Activated CD4-positive, alpha-beta T cell treated with anti-CD3 and anti-CD28 coated beads, Interleukin-2, Interleukin-4, amounts not matched to agents 100 ng/mL and 50 ng/mL, durations not matched to agents 16 hours and 8 hours (primary cell): ENCODE data around the gene NOS1AP.
A peak's percentile ranks its signal among the peaks of the same experiment; 100 is the strongest.
"Not testable (repeated sequence)": the region's sequence is repeated elsewhere in the genome, so short reads cannot be mapped to it uniquely, and the experiment has no call there.

ENCODE experiments used
- DNase-seq: peaks from one replicate; pipeline ENCODE4 v3.0.0-alpha.2; 2020; ENCODE audit warnings: low spot score

Gene NOS1AP

DNA sequence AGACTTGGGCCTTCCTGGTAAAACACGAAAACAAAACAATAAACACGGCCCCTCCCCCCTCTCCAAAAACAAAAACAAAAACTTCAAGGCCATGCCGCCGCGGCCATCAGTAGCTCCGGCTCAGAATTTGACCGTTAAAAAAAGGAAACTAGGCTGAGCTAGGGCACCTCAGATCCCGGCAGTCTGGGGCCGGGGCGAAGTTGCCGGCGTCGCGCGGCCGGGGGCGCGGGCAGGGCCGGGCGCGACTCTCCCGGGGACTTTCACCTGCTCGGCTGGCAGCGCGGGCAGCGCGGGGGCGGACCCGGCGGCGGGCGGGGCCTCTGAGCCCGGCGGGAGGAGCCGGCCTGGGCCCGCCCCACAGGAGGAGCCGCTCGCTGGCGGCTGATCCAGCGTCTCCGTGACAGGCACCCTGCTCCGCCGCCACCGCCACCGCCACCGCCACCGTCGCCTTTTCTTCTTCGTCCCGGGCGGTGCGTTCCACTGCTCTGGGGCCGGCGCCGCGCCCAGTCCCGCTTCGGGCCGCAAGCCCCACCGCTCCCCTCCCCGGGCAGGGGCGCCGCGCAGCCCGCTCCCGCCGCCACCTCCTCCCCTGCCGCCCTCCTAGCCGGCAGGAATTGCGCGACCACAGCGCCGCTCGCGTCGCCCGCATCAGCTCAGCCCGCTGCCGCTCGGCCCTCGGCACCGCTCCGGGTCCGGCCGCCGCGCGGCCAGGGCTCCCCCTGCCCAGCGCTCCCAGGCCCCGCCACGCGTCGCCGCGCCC lies at the start of gene NOS1AP:
NOS1AP (plus strand) TSS at position 358 of the 760 bp plus-strand sequence. CDS start 487 bp downstream, outside the sequence.
- DNase-seq, result peak; percentile 76

DNA sequence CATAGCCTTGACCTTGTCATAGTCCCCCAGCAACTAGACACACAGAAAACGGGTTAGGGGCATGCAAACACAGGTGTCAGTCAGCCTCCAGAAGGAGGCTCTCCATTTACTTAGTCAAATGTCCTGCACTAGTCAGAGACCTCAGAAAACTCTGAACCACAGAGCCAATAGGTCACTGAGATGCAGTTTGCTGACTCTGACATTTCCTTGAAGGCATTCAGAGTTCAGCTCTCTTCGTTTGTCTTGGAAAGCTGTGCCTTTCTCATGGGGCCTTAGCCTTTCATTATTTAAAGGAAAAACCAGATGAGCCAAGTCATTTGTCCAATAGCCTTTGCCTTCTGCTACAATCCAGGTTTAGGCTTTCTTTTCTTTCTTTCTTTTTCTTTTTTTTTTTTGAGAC lies 49.3 kb upstream of the NOS1AP start:
- no peak for DNase-seq

- DNase-seq, result no peak
Observed at GRCh38 chr1:162021124-162021523, 48.4 kb upstream of the NOS1AP start.

DNA sequence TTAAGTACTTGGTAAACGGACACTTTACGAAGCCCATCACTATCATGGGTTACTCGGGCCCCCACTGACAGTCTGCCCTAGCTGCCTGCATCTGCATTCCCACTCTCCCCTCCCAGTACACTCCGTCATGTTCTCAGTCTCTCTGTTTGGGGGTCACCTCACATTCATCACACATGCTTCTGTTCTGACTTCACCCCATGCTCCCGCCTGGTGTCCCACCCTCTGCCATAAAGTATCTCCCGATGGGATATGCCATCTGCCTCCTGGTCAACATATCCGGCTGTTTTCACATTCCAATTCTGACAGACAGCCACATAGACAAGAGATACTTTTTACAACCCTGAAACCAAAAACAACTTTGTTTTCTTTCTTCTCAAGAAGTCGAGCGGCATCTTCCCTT lies 46.9 kb upstream of the NOS1AP start:
- no peak for DNase-seq

DNA sequence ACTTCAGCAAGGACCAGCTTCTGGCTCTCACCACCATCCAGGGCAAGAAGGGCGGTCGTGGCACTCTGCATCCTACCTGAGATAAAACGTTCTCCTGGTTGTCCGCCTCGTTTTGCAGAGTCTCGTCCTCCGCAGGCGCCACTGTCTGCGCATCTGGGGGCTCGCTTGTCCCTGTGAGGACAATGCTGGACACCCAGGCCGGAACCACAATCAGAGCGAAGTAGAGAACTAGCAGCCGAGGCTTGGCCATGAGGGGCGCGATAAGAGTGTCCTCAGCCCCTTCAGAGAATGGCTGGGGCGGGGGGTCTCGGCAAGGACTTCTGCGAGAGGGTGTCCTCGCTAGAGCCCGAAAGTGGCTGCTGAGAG lies 46.3 kb upstream of the NOS1AP start:
- no peak for DNase-seq

GRCh38 chr1:162023547-162024501 lies 45.7 kb upstream of the NOS1AP start, which contains the start of gene OLFML2B:
Gene OLFML2B, minus strand, starts transcription at chr1:162023869. Its CDS starts 439 bp downstream, at chr1:162023430.
- DNase-seq, result peak; percentile 41

DNA sequence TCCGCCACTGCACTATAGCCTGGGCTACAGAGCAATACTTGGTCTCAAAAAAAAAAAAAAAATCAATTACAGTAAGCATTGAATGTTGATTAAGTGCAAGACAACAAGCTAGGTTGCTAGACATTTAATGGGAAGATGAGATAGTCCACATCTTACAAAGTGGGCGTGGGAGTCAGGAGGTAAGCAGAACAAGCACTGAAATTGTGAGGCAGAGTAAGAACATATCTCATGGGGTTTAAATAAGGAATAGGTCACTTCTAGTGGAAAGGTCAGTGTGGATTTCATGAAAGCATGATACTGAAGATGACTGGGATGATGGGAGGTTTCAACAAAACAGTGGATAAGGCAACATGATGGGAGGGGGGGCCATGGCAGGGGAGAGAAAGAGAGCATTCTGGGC lies 44.0 kb upstream of the NOS1AP start:
- no peak for DNase-seq

DNA sequence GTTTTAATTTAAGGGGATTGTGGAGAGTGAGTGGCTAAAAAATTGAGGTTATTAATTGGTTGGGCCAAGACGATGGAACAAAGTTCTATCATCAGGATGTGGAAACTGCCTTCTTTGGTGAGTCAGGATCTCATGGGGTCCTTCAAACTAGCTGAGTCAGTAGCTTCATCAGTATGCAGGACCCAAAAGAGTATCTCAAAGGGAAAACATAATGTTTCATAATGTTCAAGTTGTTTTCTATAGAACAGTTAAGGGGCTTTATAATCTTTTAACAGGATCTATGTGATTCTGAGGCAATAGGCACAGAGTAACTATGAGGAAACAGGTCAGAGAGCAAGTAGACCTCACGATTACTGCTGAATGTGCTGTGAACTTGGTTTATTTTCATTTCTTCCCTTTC lies 42.6 kb upstream of the NOS1AP start:
- no peak for DNase-seq

GRCh38 chr1:162028726-162029125 lies 40.8 kb upstream of the NOS1AP start:
- no peak for DNase-seq

- no peak for DNase-seq
Observed at GRCh38 chr1:162029157-162029556, 40.3 kb upstream of the NOS1AP start.

DNA sequence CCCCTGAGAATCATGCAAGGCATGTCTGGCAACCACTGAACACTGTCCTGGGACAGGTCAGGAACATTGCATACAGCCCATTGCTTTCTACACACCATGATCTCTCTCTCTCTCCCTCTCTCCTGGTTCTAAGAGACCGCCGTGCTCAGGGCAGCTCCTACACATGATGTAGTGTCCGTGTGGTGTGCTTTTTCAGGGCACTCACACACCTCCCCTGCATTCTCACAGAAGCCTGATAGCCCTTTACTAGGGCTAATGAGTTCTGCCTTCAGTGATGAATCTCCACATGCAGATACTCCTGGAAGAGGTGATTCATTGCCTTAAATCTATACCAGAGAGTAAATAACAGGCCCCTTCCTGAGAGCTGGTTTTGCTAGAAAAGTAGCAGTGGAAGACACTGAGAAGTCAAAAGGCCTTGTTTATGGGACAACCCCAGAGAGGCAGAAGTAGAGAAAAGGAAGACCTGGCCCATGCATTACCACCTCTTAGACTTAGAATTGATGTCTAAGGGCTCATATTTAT lies 38.7 kb upstream of the NOS1AP start:
- DNase-seq, result no peak

GRCh38 chr1:162033428-162033827 lies 36.1 kb upstream of the NOS1AP start:
- no peak for DNase-seq

- no peak for DNase-seq
Observed at GRCh38 chr1:162035241-162035640, 34.2 kb upstream of the NOS1AP start.

- DNase-seq, result no peak
Observed at GRCh38 chr1:162036163-162036562, 33.3 kb upstream of the NOS1AP start.

DNA sequence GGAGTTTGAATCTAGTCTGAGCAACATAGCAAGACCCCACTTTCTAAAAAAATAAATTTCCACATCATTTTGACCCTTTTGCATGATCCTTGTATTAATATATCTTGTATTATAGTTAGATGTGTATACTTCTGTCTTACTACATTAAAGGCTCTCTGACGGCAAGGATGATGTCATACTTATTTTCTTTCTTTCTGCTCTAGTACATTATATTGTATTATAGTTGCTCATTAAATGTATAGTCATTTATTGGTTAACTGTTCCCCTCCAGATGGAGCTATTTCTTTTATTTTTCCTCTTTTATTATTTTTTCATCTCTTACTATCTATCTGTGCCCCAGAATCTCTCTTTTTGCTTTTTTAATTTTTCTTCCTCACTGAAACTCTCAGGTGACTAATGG lies 30.9 kb upstream of the NOS1AP start:
- no peak for DNase-seq

GRCh38 chr1:162040001-162040400 lies 29.5 kb upstream of the NOS1AP start:
- no peak for DNase-seq

DNA sequence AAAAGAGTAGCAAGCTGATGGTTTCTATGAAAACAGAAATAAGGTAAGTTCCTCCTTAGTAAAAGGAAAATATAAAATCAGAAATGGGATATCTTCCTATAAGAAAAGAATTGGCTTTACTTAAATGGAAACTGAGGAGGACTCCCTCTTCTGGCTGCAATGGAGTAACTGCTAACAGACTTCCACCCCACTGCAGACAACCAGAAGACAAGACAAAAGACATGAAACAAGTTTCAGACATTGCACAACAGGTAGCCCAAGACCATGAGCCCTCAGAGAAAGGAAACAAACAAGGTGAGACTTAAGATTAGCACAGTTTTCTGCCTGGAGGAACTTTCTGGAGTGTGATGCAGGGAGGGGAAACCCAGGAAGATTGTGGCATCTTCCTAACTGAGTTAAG lies 28.8 kb upstream of the NOS1AP start:
- DNase-seq, result peak; percentile 20

DNA sequence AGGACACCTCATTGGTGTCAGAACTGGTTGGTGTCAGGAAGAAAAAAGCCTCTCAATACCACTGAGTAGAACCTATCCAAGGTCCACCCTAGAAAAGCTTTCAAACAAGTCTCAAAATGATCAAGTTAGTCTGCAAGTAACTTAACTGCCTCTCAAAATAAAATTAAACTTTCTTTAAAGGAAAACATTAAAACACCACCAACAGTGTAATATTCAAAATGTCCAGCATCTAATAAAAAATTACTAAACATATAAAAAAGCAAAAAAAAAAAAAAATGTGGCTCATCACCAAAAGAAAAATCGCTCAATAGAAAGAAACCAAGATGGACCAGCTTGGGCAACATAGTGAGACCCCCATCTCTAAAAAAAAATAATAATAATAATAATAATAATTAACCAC lies 27.1 kb upstream of the NOS1AP start:
- DNase-seq, result no peak

DNA sequence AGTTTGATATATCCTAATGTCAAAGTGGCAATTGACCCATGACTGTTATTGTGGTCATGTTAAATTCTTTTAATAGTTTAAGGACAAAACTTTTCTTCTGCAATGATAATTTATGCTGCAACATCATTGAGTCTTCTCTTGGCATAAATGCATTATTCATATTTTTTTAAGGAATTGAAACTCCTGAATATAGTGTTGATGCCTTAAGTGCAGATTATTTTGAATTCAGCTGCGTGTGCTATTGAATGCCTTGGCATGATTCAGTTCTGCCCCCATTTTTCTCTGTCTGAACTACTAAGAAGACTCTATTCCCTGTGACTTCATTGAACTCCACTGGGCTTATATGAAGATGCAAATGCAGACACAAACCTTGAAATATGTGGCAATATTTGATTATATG lies 22.6 kb upstream of the NOS1AP start:
- DNase-seq, result no peak

GRCh38 chr1:162053949-162054348 lies 15.5 kb upstream of the NOS1AP start:
- not testable (repeated sequence) for DNase-seq

DNA sequence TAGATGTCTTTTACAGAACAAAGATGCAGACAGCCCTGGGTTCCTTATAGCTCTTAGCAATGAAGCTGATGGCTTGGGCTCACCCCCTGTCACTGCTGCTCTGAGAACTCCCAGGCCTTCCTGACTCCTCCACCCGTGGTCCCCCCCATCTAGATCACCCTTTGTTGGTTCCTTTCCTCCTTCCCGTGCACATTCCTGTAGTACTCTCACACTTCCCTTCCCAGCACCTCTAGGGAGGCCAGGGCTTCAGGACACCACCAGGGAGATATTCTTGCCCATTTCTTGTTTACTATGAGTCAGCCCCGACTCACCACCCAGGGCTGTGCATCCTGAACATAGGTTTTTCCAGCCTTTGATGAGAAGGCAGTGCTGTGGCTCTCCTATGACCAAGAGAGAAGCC lies 14.4 kb upstream of the NOS1AP start:
- DNase-seq, result no peak

- peak; percentile 50 for DNase-seq
Observed at GRCh38 chr1:162056043-162056442, 13.4 kb upstream of the NOS1AP start.

DNA sequence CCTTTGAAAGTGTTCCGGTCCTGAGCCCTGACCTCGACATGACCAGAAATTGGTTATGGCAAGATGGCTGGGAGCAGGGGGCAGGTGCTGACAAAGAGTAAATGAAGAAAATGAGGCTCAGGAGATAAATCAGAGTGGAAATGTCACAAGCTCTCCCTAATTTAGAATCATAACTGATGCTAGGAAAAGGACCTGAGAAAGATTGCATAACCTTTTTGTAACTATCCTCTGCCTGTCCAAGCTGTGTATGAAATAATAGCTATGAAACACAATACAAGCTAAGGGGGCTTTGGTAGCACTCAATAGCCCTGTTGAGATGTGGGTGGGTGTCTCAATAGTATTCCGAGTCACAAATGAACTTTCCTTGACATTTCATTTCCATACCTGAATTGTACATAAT lies 12.9 kb upstream of the NOS1AP start:
- no peak for DNase-seq
